Measurements from ENCODE around the gene DCC. TPM values are rescaled to one million over a fixed set of nuclear protein-coding genes. Genes with fewer than 3 reads are reported as not detected.

Gene DCC
- total RNA-seq, 1 donor from 2014 or later = not detected

DNA sequence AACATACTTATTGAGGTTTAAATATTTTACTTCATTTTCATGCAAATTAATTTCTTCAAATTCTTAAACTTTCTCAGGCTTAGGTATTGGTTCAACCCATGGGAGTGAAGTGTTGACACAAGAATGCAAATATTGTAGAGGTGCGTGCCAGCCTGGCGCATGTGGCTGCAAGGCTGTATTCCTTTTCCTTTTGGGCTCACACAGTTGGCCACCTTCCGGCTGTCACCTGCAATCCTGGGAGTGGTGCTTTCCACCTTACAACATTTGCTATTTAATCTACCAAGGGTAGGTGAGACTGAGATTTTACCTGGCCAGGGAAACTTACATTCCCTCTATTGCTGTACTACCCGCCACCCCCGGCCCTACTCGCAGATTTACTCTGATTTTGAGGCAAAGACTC lies 141.1 kb downstream of the DCC start:
- no peak for DNase-seq (ENCODE audit: low spot score)
- Mint-ChIP-seq H3K9me3 (ENCODE audit: low read depth) (peaks cover 8% of the 10 kb centered on the region), H3K27ac (ENCODE audit: unreplicated experiment) (no peak overlapping the region), H3K4me1 (ENCODE audit: low read depth) (no peaks in the 10 kb centered on the region), H3K36me3 (ENCODE audit: low read depth) (no peaks in the 10 kb centered on the region), H3K27me3 (ENCODE audit: low read depth) (peaks cover 9% of the 10 kb centered on the region), H3K4me3 (ENCODE audit: unreplicated experiment) (no peak overlapping the region)
- TF ChIP-seq, protein P1, sequence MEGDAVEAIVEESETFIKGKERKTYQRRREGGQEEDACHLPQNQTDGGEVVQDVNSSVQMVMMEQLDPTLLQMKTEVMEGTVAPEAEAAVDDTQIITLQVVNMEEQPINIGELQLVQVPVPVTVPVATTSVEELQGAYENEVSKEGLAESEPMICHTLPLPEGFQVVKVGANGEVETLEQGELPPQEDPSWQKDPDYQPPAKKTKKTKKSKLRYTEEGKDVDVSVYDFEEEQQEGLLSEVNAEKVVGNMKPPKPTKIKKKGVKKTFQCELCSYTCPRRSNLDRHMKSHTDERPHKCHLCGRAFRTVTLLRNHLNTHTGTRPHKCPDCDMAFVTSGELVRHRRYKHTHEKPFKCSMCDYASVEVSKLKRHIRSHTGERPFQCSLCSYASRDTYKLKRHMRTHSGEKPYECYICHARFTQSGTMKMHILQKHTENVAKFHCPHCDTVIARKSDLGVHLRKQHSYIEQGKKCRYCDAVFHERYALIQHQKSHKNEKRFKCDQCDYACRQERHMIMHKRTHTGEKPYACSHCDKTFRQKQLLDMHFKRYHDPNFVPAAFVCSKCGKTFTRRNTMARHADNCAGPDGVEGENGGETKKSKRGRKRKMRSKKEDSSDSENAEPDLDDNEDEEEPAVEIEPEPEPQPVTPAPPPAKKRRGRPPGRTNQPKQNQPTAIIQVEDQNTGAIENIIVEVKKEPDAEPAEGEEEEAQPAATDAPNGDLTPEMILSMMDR (IDR thresholded peaks at IDR 0.05) = no peak

DNA sequence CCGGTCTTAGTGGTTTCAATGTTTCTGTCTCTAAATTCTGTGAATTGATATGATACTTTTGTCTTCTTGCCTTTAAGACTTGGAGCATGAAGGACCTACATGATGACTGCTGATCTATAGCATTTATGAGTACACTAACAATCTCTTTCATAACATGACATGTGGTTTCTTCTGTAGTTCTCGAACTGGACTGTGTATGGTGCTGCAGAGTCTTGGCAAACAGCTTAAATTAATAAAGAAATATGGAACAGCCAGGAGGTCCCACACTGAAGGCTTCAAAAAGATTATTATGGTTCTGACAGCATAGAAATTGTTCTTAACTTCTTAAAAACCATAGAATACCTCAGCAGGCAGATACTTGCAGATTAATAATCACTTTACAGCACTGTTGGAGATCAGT lies 145.0 kb downstream of the DCC start:
- H3K27me3 Mint-ChIP-seq (ENCODE audit: low read depth) = peaks cover 9% of the 10 kb centered on the region
- H3K27ac Mint-ChIP-seq (ENCODE audit: unreplicated experiment) = no peak overlapping the region
- H3K36me3 Mint-ChIP-seq (ENCODE audit: low read depth) = no peaks in the 10 kb centered on the region
- H3K4me3 Mint-ChIP-seq (ENCODE audit: unreplicated experiment) = no peak overlapping the region
- H3K9me3 Mint-ChIP-seq (ENCODE audit: low read depth) = no peaks in the 10 kb centered on the region
- TF ChIP-seq, protein P1 (IDR thresholded peaks at IDR 0.05) = no peak
- no peak for DNase-seq (ENCODE audit: low spot score)
- no peaks in the 10 kb centered on the region for H3K4me1 Mint-ChIP-seq (ENCODE audit: low read depth)

DNA sequence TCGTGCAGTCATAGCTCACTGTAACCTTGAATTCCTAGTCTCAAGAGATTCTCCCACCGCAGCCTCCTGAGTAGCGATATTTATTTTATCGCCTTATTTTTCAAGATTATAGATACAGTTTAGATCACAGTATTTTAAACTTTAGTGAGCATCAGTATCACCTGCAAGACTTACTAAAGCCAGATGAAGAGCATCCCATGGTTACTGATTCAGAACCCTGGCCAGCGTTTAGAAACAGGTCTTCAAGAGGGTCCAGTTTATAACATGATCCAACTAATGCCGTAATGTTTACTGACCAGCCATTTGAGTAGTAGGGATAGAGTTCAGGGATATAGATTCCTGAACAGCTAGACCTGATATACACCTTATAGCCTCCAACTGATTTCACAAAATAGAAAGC lies 146.1 kb downstream of the DCC start:
- TF ChIP-seq, protein P1 (IDR thresholded peaks at IDR 0.05) = no peak
- H3K4me3 Mint-ChIP-seq (ENCODE audit: unreplicated experiment) = no peak overlapping the region
- H3K4me1 Mint-ChIP-seq (ENCODE audit: low read depth) = no peaks in the 10 kb centered on the region
- H3K9me3 Mint-ChIP-seq (ENCODE audit: low read depth) = no peaks in the 10 kb centered on the region
- no peak for DNase-seq (ENCODE audit: low spot score)
- no peak overlapping the region for H3K27ac Mint-ChIP-seq (ENCODE audit: unreplicated experiment)
- H3K27me3 Mint-ChIP-seq (ENCODE audit: low read depth) = peaks cover 9% of the 10 kb centered on the region
- no peaks in the 10 kb centered on the region for H3K36me3 Mint-ChIP-seq (ENCODE audit: low read depth)

DNA sequence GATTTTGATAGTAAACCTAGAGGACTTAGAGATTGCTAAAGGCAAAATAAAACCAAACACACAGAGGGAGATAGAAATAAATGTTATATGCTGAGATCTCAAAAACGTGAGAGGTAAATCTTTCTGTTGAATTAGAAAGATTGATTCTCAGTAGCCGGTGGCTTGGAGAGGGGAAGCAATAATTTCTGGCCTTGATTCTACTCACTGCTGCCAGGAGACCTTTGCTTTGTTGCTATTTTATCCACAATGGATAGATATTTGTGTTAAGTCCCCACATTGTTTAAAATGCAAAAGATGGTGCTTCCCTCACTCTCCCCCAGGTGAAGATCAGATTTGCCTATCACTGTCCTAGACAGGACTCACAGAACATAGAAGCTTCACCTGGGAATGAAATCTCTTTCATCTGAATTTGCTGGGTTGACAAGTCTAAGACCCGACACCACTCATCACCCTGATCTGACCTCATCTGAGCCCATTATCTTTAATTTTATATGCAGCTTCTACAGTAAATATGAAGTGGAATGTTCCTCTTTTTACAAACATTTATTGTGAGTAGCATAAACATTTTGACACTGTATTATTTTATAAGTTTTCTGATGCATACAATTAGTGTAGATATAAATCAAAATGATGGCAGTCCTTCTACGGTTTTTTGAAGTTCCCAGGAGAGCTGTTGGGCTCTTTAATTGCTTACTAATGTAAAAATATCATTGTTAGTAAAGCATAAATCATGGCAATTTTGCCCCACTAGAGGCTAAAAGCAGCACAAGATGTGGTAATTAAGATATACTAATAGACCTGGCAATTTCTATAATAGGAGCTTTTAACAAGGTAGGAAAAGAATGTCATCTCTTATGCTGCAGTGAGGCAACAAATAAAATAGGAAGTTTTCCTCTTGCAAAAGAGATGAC lies 149.7 kb downstream of the DCC start:
- Mint-ChIP-seq H3K9me3 (ENCODE audit: low read depth) (peaks cover 12% of the 10 kb centered on the region), H3K4me3 (ENCODE audit: unreplicated experiment) (no peak overlapping the region), H3K36me3 (ENCODE audit: low read depth) (no peaks in the 10 kb centered on the region), H3K4me1 (ENCODE audit: low read depth) (no peaks in the 10 kb centered on the region), H3K27ac (ENCODE audit: unreplicated experiment) (no peak overlapping the region), H3K27me3 (ENCODE audit: low read depth) (no peaks in the 10 kb centered on the region)
- TF ChIP-seq, protein P1 (IDR thresholded peaks at IDR 0.05) = no peak
- no peak for DNase-seq (ENCODE audit: low spot score)

DNA sequence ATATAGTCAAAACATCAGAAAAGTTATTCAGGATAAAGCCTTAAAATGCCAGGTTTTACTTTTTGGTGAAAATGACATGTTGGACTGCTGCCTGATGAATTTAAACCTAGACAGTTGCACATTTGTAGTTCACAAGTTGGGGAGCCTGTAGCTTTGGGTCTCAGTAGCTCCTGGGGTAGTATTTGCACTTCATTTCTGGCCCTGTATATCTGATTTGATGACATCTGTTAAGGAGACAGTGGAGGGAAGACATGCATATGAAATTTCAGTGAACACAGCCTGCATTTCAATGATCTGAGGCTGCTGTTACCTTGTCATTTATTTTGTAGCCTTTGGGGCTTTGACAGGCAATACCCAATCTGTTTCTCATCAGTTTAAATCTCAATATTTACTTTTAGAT lies 156.4 kb downstream of the DCC start:
- DNase-seq (ENCODE audit: low spot score) = no peak

More for the DNA sequence above, 156.4 kb downstream of the DCC start:
- no peak overlapping the region for H3K4me3 Mint-ChIP-seq (ENCODE audit: unreplicated experiment)
- H3K27ac Mint-ChIP-seq (ENCODE audit: unreplicated experiment) = no peak overlapping the region
- peaks cover 24% of the 10 kb centered on the region for H3K9me3 Mint-ChIP-seq (ENCODE audit: low read depth)
- no peaks in the 10 kb centered on the region for H3K36me3 Mint-ChIP-seq (ENCODE audit: low read depth)
- no peaks in the 10 kb centered on the region for H3K4me1 Mint-ChIP-seq (ENCODE audit: low read depth)
- TF ChIP-seq, protein P1 (IDR thresholded peaks at IDR 0.05) = no peak
- H3K27me3 Mint-ChIP-seq (ENCODE audit: low read depth) = no peaks in the 10 kb centered on the region

All from chondrocyte (in vitro differentiated cells).